HG02870 (cell line): Measurements from ENCODE around the gene STK25.
"Not testable (repeated sequence)": the region's sequence is repeated elsewhere in the genome, so short reads cannot be mapped to it uniquely, and the experiment has no call there.

Experiments used
- ATAC-seq: cut with Tn5 transposase; IDR thresholded peaks from one replicate; pipeline ENCODE4 v1.9.1; 2021; ENCODE audit warnings: mild to moderate bottlenecking, moderate library complexity; ENCODE audit not compliant: unreplicated experiment

STK25 gene

GRCh38 chr2:241469746-241470145 lies 38.6 kb downstream of the STK25 start:
- no peak for ATAC-seq

GRCh38 chr2:241468476-241468781 lies 40.0 kb downstream of the STK25 start:
- no peak for ATAC-seq

- no peak for ATAC-seq
These were observed 40.5 kb downstream of the STK25 start for GRCh38 chr2:241467777-241468475.

- no peak for ATAC-seq
These were observed 42.2 kb downstream of the STK25 start for GRCh38 chr2:241466230-241466629.

- no peak for ATAC-seq
These were observed 42.8 kb downstream of the STK25 start for GRCh38 chr2:241465543-241465942.

- no peak for ATAC-seq
These were observed 44.9 kb downstream of the STK25 start for GRCh38 chr2:241463276-241464135.

GRCh38 chr2:241461693-241462677 lies 46.4 kb downstream of the STK25 start:
- ATAC-seq: no peak

GRCh38 chr2:241460631-241461030 lies 47.8 kb downstream of the STK25 start:
- ATAC-seq: no peak

- no peak for ATAC-seq
These were observed 48.9 kb downstream of the STK25 start for GRCh38 chr2:241459520-241459919.

- ATAC-seq: no peak
These were observed 49.7 kb downstream of the STK25 start for GRCh38 chr2:241458687-241459086.

- no peak for ATAC-seq
These were observed 51.8 kb downstream of the STK25 start for GRCh38 chr2:241456546-241456945.

GRCh38 chr2:241454837-241455485 lies 53.4 kb downstream of the STK25 start:
- no peak for ATAC-seq

GRCh38 chr2:241453919-241454318 lies 54.5 kb downstream of the STK25 start:
- not testable (repeated sequence) for ATAC-seq

- no peak for ATAC-seq
These were observed 56.4 kb downstream of the STK25 start for GRCh38 chr2:241451840-241452506.

- ATAC-seq: not testable (repeated sequence)
These were observed 58.3 kb downstream of the STK25 start for GRCh38 chr2:241450092-241450491.

GRCh38 chr2:241445426-241445825 lies 63.0 kb downstream of the STK25 start:
- ATAC-seq: no peak

GRCh38 chr2:241443486-241444223 lies 64.7 kb downstream of the STK25 start:
- ATAC-seq: peak; percentile 55
